Fibroblast of mammary gland (primary cell): Measurements from ENCODE around the gene LYRM2.

Source experiments
- DNase-seq: peaks from one replicate; pipeline ENCODE4 v3.0.0-alpha.2; 2010; ENCODE audit warnings: low read depth
- H3K4me3 ChIP-seq: 2 replicates; pipeline ENCODE4 v1.5.1; 2011; ENCODE audit warnings: low read depth, mild to moderate bottlenecking, low read length, moderate library complexity; ENCODE audit not compliant: control insufficient read depth
- CTCF ChIP-seq: conservative IDR thresholded peaks from 2 replicates; pipeline ENCODE4 v1.5.1; 2011; ENCODE audit warnings: low read depth, low read length, inconsistent platforms; ENCODE audit not compliant: control insufficient read depth, insufficient read depth

Gene LYRM2

GRCh38 chr6:89662659-89663223, 24.2 kb upstream of the LYRM2 start:
- no peak for DNase-seq
- H3K4me3 ChIP-seq = no peak overlapping the region
- TF ChIP-seq CTCF = no peak

- H3K4me3 ChIP-seq = no peak overlapping the region
- no peak for DNase-seq
- TF ChIP-seq CTCF = no peak
Measured at GRCh38 chr6:89661559-89661958, 23.0 kb upstream of the LYRM2 start.

GRCh38 chr6:89660981-89661380, 22.4 kb upstream of the LYRM2 start:
- H3K4me3 ChIP-seq = no peak overlapping the region
- DNase-seq = no peak
- no peak for TF ChIP-seq CTCF

- TF ChIP-seq CTCF = no peak
- DNase-seq = no peak
- H3K4me3 ChIP-seq = no peak overlapping the region
Measured at GRCh38 chr6:89657445-89658158, 19.1 kb upstream of the LYRM2 start.

GRCh38 chr6:89655122-89655521, 16.6 kb upstream of the LYRM2 start:
- DNase-seq = peak; percentile 10
- H3K4me3 ChIP-seq = no peak overlapping the region
- TF ChIP-seq CTCF = no peak

GRCh38 chr6:89650579-89650978, 12.0 kb upstream of the LYRM2 start:
- DNase-seq = no peak
- H3K4me3 ChIP-seq = no peak overlapping the region
- TF ChIP-seq CTCF = no peak
